GM04504 (cell line): ENCODE data around the gene LDAF1.
A peak's percentile ranks its signal among the peaks of the same experiment; 100 is the strongest.
"Not testable (repeated sequence)": the region's sequence is repeated elsewhere in the genome, so short reads cannot be mapped to it uniquely, and the experiment has no call there.

Source experiments
- DNase-seq: peaks from one replicate; pipeline ENCODE4 v3.0.0-alpha.2; 2012; ENCODE audit warnings: low read depth

LDAF1 gene

DNA sequence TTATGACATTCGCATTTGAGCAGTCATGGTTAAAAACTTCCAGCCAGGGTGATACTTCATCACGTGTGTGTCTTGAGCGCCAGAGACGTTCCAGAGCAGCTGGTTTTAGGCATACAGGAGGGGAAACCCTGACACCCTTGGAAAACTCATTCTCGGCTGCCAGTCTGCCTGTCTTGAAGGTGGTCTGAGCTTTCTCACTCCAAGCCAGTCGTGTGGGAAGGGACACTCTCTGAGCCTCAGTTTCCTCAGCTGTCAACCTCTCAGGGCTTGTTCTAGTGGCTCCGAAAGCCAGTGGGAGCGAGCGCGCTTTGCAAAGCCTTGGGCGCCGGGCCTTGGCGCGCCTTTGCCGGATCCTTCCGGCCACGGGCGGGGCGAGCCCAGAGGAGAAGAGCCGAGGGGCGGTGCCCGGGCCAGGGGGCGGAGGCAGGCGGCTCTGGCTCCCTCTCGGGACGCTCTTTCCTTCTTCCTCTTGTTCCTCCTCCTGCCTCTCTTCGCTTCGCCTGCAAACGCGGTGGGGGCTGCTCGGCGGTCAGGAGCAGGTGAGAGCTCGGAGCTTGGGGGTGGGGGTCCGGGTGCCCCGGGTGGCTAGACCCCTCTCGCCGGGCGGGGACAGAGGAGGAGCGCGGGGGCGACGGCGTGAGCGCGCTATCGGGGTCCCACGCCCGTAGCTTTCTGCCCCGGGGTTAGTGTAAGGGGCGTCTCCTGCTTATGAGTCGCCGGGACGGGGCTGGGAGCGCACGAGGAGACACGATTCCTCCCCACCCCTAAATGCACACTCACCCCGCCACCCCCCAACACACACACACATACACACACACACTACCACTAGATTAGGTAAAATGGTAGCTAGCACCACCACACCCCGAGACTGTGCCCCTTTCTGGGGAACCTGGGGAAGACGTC lies at the start of gene LDAF1:
LDAF1 (plus strand) TSS at position 467 of the 903 bp plus-strand sequence. CDS start 2,509 bp downstream, outside the sequence.
- DNase-seq = peak; percentile 44

DNA sequence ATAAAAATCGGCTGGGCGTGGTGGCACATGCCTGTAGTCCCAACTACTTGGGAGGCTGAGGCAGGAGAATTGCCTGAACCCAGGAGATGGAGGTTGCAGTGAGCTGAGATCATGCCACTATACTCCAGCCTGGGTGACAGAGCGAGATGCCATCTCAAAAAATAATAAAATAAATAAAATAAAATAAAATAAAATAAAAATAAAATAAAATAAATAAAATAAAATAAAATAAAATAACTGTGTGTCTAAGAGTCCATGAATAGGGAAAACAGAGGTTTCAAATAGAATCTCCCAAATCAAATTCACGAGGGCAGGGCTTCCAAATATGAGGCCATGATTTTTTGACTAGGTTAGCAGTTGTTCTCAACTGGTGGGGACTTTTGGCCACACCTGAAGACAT lies 42.9 kb upstream of the LDAF1 start:
- not testable (repeated sequence) for DNase-seq

GRCh38 chr16:21116148-21116693 lies 42.3 kb upstream of the LDAF1 start:
- no peak for DNase-seq

- no peak for DNase-seq
These were observed 40.9 kb upstream of the LDAF1 start for GRCh38 chr16:21117567-21117966.

DNA sequence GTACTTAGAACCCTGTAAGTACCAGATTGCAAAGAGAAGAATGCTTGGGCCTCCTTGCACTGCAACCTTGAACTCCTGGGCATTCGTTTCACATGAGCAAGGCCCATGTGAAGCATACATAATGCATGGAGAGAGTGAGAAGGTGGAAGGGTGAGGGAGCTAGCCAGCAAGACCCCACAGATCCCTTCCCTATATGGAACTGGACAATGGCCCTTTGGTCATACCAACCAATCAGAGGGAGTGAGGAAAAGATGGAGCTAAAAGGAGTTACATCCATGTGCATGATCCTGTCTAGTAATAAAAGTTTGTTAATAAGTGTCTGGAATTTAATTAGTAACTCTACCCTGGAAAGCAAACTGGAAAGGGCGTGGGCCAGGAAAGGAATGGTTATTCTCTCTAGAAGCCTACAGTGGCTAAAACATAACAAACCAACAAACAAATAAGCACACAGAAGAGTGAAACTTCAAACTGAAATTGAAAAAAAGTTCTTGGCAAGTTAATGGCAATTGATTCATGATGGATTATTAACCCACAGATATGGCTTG lies 37.4 kb upstream of the LDAF1 start:
- no peak for DNase-seq

DNA sequence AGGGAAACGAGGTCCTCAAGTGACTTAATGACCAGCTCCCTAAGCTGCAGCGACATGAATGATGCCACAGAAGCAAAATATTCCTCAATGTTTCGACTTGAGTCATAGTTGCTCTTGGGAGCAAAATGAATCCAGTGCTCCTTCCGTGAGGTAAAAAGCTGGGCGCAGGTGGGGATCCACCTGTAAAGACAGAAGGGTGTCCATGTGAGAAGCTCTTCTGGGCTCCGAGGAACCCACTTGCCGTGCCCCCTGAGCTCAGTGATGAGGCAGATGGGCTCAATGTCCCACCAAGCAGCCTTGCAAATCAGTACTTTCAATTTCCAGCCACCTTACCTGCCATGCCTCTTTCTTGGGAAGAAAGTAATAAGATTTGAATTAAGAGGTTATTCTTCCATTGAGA lies 33.3 kb upstream of the LDAF1 start:
- no peak for DNase-seq

GRCh38 chr16:21126518-21126917 lies 32.0 kb upstream of the LDAF1 start:
- no peak for DNase-seq

DNA sequence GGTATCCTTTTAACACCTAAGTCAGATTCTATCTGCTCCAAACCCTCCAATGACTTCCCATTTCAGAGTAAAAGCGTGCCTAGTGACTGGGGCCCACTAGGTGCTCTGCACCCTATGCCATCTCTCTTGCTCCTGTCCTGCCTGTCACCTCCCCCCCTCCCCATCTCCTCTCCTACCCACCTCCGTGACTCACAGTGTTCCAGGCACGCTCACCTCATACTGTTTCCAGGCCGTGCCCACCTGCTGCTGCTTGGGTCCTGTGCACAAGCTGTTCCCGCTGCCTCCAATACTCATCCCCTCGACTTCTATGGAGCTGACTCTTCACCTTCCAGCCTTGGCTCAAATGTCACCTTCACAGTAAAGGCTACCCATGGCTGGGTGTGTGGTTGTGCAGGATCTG lies 29.5 kb upstream of the LDAF1 start:
- no peak for DNase-seq

DNA sequence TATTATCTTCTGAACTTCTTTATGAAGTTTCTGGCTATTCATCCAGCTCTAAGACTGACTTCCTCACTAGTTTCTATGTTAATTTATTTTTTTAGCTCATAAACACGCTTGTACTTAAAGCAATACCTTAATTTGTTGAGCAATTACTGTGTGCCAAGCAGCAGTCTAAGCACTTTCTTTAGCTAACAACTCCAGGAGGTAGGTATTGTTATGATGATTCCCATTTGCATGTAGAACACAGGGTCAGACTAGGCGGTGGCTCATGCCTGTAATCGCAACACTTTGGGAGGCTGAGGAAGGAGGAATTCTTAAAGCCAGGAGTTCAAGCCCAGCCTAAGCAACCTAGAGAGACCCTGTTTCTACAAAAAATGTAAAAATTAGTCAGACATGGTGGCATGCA lies 27.7 kb upstream of the LDAF1 start:
- DNase-seq = no peak

GRCh38 chr16:21134053-21134452 lies 24.4 kb upstream of the LDAF1 start:
- DNase-seq = no peak

DNA sequence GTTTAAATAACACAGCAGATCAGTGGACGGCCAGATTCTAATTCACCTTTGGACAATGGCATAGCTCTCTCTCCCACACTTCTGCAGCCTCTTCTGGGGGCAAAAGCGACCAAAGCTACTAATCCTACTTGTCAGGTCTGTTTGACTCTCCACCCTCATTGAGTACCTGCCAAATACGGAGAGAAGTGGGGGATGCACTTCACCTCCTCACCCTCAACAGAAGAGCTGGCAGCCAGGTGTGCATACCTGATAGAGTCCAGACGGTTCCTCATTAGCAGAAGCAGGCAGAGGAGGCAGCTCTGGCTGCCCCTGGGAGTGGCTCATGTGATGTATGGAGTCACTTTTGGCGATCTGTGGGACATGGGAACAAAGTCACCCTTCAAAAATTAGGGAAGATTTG lies 12.7 kb upstream of the LDAF1 start:
- DNase-seq = no peak

- no peak for DNase-seq
These were observed 8.0 kb upstream of the LDAF1 start, which contains the start of gene DNAH3 for GRCh38 chr16:21150375-21151001. Gene DNAH3, minus strand, starts transcription at chr16:21150846. Its CDS starts 527 bp downstream, at chr16:21150319.

GRCh38 chr16:21152160-21153030 lies 6.1 kb upstream of the LDAF1 start:
- DNase-seq = not testable (repeated sequence)

DNA sequence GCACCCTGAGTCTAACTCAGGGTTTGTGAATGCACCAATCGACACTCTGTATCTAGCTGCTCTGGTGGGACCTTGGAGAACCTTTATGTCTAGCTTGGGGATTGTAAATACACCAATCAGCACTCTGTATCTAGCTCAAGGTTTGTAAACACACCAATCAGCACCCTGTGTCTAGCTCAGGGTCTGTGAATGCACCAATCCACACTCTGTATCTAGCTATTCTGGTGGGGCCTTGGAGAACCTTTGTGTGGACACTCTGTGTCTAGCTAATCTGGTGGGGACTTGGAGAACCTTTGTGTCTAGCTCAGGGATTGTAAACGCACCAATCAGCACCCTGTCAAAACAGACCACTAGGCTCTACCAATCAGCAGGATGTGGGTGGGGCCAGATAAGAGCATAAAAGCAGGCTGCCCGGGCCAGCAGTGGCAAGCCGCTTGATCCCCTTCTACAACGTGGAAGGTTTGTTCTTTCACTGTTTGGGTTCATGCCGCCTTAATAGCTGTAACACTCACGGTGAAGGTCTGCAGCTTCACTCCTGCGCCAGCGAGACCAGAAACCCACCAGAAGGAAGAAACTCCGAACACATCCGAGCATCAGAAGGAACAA lies 5.2 kb upstream of the LDAF1 start:
- DNase-seq = not testable (repeated sequence)

- DNase-seq = not testable (repeated sequence)
These were observed 2.5 kb upstream of the LDAF1 start for GRCh38 chr16:21156011-21156410.

- DNase-seq = peak; percentile 43
These were observed 1.6 kb upstream of the LDAF1 start for GRCh38 chr16:21156767-21157467.

DNA sequence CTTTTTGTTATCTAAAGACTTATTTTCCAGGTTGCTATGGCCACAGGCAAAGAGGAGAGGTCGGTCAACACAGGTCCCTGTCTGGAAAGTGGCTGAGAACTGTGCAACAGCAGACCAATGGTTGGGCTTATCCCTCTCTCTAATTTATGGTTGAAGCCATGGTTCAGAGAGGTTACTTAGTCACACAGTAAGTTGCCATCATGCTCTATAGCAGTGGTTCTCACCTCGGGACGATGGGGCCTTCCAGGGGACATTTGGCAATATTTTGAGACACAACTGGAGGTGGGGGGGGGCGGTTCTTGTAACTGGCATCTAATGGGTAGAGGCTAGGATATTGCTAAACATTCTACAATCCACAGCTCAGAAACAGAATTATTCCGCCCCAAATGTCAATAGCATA lies 842 bp upstream of the LDAF1 start:
- no peak for DNase-seq

GRCh38 chr16:21159281-21159951 lies 942 bp downstream of the LDAF1 start:
- DNase-seq = no peak

GRCh38 chr16:21160276-21160675 lies 1.8 kb downstream of the LDAF1 start:
- no peak for DNase-seq

DNA sequence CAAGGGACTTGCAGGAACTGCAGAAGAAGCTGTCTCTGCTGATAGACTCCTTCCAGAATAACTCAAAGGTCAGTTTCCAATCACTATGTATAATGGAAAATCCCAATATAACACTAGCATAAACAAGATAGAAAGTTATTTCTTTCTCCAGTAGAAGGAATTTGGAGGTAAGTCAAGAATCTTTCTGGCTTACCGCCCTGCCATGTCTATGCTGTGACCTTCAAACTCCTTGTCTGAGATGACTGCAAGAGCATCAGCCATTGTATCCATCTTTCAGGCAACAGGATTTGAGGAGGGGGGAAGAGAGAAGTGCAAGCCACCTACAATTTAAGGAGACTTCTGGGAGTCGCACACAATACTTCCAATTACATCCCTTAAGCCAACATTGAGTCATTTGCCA lies 2.7 kb downstream of the LDAF1 start:
- no peak for DNase-seq
